Erythroblast (primary cell): ENCODE data around the gene CLDN3.
"Not testable (repeated sequence)": the region's sequence is repeated elsewhere in the genome, so short reads cannot be mapped to it uniquely, and the experiment has no call there.

ENCODE experiments used
- DNase-seq, 2 experiments: peaks; one replicate each; lab custom pipeline; 2025; lab: John Stamatoyannopoulos, UW
- GATA1 ChIP-seq: IDR thresholded peaks from 2 replicates; pipeline ENCODE4 v1.6.1; 2011; ENCODE audit warnings: low read depth, mild to moderate bottlenecking, control low read depth, low read length, moderate library complexity
- POLR2A ChIP-seq: IDR thresholded peaks from 2 replicates; pipeline ENCODE4 v1.6.1; 2011; ENCODE audit warnings: mild to moderate bottlenecking, low read length

The CLDN3 gene

GRCh38 chr7:73789051-73789450 is 19.0 kb upstream of the CLDN3 start:
- no peak for DNase-seq
- TF ChIP-seq POLR2A (no peak), GATA1 (no peak)

- DNase-seq: not testable (repeated sequence)
These were observed 17.6 kb upstream of the CLDN3 start for GRCh38 chr7:73787786-73788048.

DNA sequence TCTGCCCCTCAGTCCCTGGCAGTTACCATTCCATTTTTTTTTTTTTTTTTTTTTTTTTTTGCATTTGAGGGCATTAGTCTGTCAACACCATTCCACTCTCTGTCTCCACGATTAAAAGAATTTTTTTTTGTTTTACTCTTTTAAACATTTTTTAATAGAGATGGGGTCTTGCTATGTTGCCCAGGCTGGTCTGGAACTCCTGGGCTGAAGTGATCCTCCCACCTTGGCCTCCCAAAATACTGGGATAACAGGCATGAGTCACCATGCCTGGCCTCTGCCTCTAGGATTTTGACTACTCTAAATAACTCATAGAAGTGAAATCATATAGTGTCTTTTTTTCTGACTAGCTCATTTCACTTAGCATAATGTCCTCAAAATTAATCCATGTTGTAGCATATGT is 16.5 kb upstream of the CLDN3 start:
- no peak for DNase-seq
- no peak for TF ChIP-seq POLR2A
- no peak for TF ChIP-seq GATA1

DNA sequence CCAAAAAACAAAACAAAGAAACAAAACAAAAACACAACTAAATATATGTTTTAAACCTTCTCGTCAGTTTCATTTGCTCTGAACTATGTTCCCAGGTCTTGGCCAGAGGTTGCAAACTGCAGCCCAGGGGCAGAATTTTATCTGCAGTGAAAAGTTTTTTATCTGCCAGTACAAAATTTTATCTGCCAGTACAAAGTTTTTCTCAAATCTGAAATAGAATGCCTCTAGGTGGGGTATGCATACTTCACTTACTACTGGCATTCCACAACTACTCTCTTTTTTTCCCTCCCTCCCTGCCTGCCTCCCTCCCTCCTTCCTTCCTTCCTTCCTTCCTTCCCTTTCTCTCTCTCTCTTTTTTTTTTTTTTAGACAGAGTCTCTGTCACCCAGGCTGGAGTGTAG is 9.4 kb upstream of the CLDN3 start:
- no peak for TF ChIP-seq GATA1
- no peak for TF ChIP-seq POLR2A
- no peak for DNase-seq

GRCh38 chr7:73778801-73779389 is 8.8 kb upstream of the CLDN3 start:
- TF ChIP-seq POLR2A: no peak
- TF ChIP-seq GATA1: no peak
- DNase-seq: no peak

- TF ChIP-seq GATA1 (no peak), POLR2A (no peak)
- peak; percentile 73 to 76 for DNase-seq
These were observed 4.9 kb upstream of the CLDN3 start for GRCh38 chr7:73774923-73775322.

- TF ChIP-seq GATA1 (no peak), POLR2A (no peak)
- DNase-seq: no peak
These were observed 3.8 kb upstream of the CLDN3 start for GRCh38 chr7:73773700-73774517.

DNA sequence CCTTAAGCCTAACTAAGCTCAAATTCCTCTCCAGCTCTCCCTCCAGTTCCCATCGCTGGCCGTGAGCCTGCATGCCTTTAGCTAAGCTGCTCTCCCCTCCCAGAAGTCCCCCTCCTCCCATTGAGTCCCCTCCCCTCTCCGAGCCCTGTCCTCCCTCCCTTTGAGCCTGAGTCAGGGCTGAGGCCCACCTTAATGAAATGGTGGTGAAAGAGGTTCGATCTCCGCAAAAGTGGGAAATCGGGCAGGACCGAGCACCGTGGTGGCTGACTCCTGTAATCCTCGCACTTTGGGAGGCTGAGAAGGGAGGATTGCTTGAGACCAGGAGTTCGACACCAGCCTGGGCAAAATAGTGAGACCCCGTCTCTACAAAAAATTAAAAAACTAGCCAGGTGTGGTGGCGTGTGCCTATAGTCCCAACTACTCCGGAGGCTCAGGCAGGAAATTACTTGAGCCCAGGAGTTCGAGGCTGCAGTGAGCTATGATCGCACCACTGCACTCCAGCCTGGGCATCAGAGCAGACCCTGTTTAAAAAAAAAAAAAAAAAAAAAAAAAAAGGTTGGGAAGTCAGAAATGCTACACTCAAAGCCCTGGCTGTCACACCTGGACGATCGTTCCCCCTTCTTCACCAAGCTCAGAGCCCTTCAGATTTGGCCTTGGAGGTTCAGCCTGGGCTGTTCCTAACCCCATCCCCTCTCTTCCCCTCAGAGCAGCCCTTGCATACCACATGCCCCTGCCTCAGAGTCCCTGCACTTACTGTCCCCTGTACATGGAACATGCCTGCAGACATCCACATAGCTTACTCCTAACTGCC is 995 bp upstream of the CLDN3 start:
- TF ChIP-seq POLR2A (no peak), GATA1 (no peak)
- no peak for DNase-seq

GRCh38 chr7:73769481-73770001 is 529 bp downstream of the CLDN3 start:
- no peak for TF ChIP-seq POLR2A
- TF ChIP-seq GATA1: no peak
- no peak for DNase-seq

- TF ChIP-seq POLR2A (no peak), GATA1 (no peak)
- DNase-seq: no peak
These were observed 1.2 kb downstream of the CLDN3 start for GRCh38 chr7:73768641-73769480.

DNA sequence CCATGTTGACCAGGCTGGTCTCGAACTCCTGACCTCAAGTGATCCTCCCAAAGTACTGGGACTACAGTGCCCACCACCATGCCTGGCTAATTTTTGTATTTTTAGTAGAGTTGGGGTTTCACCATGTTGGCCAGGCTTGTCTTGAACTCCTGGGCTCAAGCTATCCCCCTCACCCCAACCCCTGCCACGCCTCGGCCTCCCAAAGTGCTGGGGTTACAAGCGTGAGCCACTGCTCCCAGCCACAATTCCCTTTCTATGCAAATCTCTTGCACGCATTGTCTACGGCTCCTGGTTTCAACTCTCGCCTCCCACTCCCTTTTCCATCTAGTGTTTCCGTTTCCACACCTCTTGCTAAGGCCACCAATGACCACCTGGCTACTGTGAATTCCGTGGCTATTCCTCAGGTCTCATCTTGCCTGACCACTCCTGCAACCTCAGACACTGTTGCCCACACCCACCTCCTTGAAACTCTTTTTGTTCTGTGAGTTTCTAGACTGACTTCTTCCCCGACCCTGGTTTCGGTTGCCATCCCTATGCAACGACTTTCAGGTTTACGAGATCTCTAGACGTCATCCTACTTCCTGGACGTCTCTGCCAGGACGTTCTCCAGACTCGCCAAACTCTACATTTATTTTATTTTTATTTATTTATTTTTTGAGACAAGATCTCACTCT is 3.4 kb downstream of the CLDN3 start:
- no peak for TF ChIP-seq GATA1
- no peak for TF ChIP-seq POLR2A
- no peak for DNase-seq

- no peak for DNase-seq
- no peak for TF ChIP-seq GATA1
- TF ChIP-seq POLR2A: no peak
These were observed 7.4 kb downstream of the CLDN3 start for GRCh38 chr7:73762659-73762999.

- DNase-seq: no peak
- TF ChIP-seq POLR2A (no peak), GATA1 (no peak)
These were observed 8.0 kb downstream of the CLDN3 start for GRCh38 chr7:73761854-73762658.
